ENCODE results near the gene SOBP.

DNA sequence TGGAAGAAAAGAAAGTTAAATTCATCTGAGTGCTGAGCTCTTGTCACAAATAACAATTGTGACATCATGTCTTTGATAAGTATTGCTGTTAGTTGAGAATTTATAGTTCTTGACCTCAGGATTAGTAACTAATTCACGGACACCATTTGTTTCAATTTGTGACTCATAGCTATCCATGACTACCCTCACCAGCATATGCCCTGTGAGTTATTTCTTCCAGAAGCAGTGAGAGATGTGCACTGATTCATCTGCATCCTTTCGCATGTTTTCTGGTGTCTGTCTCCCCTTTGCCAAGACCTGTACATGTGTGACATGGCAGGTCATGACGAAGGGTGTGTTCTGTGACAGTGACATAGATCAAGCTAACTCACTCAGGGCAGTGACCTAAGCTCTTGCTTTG is 86.9 kb downstream of the SOBP start:
- TF ChIP-seq, protein P1, sequence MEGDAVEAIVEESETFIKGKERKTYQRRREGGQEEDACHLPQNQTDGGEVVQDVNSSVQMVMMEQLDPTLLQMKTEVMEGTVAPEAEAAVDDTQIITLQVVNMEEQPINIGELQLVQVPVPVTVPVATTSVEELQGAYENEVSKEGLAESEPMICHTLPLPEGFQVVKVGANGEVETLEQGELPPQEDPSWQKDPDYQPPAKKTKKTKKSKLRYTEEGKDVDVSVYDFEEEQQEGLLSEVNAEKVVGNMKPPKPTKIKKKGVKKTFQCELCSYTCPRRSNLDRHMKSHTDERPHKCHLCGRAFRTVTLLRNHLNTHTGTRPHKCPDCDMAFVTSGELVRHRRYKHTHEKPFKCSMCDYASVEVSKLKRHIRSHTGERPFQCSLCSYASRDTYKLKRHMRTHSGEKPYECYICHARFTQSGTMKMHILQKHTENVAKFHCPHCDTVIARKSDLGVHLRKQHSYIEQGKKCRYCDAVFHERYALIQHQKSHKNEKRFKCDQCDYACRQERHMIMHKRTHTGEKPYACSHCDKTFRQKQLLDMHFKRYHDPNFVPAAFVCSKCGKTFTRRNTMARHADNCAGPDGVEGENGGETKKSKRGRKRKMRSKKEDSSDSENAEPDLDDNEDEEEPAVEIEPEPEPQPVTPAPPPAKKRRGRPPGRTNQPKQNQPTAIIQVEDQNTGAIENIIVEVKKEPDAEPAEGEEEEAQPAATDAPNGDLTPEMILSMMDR (IDR thresholded peaks at IDR 0.05) = no peak
- TF ChIP-seq POLR2A (IDR thresholded peaks at IDR 0.05) = no peak
